GM19324 (cell line): Measurements from ENCODE around the gene LYSMD2.

Experiments used
- ATAC-seq: cut with Tn5 transposase; IDR thresholded peaks from one replicate; pipeline ENCODE4 v1.9.1; 2021; ENCODE audit warnings: mild to moderate bottlenecking, moderate library complexity; ENCODE audit not compliant: unreplicated experiment, low FRiP score

Gene LYSMD2

DNA sequence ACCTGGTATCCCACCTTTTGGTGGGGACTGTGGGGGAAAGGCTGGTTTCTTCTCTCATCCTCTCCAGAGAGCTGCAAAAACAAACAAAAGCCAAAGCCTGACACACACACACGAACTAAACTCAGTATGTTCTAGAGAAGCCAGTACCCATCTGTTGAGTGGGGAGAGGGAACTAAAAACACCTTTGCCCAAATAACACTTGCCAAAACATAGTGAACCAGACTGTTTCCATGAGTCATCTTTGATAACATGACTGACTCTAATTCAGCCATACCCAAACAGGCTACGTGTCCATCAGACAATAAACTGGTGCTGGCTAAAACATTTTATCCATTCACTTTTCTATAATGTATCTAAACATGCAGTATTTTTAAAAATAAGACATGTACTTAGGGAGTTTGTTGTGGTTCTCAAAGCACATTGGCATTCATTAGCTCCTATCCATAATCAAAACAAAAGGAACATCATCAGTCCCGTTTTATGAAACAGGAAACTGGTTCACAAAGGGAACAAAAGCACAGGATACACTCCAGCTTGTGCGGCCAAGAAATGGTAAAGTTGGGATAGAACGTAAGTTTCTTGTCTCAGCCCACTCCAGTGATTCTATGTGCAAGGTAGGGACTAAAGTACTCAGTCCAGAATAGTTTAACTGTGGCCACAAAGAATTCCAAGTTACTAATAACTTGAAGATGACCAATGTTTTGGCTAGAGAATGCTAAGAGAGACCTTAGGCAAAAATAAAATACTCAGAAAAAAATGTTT, 16.1 kb downstream of the LYSMD2 start:
- no peak for ATAC-seq

DNA sequence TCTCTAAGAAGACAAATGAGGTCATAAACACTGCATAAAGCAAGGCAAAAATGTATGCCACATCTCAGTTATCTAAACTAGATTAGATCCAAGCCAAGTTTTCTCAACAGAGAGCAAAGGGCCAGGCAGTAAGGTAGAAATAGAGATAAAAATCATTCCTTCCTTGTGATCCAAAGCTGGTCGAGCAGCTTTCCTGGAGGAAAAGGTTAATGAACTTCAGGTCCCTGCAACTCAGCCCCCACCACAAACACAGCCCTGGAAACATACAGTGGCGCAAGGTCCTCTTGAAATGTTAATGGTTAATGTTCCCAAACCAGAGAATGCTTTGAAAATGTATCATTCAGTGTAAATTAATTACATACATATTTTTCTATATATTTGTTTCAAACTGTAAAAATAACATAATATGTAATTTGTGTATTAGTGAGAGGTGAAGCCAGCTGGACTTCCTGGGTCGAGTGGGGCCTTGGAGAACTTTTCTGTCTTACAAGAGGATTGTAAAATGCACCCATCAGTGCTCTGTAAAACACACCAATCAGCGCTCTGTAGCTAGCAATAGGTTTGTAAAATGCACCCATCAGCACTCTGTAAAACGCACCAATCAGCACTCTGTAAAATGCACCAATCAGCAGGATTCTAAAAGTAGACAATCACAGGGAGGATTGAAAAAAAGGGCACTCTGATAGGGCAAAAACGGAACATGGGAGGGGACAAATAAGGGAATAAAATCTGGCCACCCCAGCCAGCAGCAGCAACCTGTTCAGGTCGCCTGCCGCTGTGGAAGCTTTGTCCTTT, 17.1 kb downstream of the LYSMD2 start:
- no peak for ATAC-seq

DNA sequence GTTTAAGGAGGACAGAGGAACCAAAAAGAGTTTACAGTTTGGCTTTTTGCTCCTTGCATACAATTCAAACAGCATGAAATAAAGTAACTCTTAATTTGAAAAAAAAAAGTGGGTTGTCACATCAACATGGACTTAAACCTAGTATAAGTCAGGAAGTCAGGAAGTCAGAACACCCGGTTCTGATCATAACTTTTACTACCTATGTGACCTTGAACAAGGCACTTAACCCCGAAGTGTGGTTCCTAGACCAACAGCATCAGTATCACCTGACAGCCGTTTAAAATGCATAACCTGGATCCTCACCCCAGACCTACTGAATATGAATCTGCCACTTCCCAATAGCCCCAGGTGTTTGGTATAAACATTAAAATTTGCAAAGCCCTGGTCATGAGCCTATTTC, 18.7 kb downstream of the LYSMD2 start:
- ATAC-seq: no peak

DNA sequence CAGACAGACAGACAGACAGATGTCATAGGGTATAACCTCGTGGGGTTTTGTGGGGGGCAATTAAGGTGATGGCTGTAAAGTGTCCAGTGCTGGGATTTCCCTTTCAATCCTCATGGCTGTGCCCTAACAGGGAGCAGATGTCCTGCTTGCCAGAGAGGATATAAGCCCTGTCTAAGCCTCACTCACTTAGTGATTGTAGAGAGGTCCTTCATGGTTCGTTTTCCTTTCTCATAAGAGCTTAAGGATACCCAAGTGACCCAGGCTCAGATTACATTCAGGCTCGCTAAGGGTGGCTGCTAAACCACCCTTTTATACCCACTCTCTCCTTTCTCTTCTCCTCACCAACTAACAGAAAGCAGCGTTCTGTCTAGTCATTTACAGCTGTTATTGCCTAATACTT, 19.2 kb downstream of the LYSMD2 start:
- ATAC-seq: no peak

DNA sequence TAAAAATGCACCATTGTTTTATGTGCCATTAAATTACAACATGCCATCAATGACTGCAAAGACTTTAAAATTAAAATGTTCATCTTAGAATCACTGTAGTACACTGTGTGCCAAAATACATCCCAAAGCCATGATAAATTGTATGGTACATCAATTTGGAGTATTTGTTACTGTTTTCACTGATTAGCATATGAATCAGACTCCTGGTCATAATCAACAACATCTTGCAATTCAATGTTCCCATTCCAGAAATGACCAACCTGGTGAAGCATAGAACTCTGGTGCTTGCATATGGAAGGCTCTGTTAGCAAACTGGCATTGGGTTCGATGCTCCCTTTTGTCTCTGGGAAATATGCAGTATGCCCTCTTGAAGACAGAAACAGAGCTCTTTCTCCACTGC, 22.5 kb downstream of the LYSMD2 start:
- no peak for ATAC-seq

DNA sequence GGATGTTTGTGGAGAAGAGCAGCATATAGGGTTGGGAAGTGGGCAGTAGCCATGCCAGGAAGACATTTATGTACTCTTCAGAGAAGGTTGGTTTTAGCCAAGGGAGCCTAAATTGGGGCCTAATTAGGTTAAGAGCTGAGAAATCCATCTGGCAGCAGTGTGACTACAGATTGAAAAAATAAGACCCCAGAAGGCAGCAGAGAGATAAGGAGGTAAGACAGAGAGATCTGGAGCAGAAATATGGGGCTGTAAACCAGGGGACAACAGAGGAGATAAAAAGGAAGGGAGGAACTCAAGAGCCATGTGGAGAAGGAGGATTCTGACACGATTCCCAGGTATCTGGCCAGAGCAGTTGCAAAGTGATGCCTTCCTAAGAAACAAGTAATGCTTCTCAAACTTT, 23.3 kb downstream of the LYSMD2 start:
- no peak for ATAC-seq

DNA sequence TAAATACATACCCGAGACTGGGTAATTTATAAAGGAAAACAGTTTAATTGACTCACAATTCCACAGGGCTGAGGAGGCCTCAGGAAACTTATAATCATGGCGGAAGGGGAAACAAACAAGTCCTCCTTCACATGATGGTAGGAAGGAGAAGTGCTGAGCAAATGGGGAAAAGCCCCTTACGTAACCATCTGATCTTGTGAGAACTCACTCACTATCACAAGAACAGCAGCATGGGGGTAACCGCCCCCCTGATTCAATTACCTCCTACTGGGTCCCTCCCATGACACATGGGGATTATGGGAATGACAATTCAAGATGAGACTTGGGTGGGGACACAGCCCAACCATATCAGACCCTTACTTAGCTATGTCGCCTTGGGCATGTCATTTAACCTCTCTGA, 28.4 kb downstream of the LYSMD2 start:
- no peak for ATAC-seq

DNA sequence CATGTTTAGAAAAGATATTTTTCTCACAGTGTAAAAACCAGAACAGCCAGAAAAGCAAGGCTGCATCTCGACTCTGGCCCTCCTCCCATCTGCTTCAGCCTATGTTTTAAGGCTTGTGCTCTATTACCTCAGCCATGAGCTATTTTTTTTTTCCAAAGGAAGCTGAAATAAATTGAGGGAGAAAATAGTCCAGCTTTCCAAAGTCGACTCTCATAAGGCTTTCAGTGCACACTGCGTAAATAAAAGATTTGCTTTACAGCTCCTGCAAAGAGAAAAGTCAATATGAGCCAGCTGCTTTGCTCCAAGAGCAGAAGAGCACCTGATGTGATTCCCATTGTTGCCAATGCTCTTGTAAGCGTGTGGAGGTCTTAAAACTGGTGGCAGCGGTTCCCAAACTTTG, 29.4 kb downstream of the LYSMD2 start:
- ATAC-seq: no peak

DNA sequence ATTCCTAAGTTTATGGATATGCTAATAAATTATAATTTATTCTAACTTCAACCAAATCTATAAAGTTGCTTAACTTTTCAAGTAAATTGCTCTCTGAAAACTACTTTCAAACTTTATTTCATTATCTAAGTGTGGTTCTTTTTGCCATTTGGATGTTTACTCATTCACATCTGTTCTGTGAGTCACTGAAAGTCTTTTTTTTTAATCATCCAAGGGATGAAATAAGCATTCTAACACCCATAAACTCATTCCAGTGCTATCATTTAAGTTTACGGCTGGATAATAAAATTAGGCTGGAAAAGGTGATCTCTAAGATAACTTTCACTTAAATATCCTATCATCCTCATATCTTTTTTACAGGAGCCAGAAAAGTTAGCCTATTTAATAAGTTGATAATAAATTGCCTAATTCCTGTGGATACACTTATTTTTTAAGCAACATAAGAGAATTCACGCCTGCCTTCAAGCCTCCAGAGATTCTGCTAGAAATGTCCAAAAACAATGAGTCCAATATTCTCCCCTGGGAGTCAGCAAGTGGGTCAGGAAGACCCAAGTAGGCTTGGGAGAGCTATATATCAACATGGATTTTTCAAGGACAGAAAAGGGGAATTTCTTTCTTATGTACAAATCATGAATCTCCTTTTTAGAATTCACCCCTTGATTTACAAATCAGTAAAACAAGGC, 30.4 kb downstream of the LYSMD2 start:
- no peak for ATAC-seq

DNA sequence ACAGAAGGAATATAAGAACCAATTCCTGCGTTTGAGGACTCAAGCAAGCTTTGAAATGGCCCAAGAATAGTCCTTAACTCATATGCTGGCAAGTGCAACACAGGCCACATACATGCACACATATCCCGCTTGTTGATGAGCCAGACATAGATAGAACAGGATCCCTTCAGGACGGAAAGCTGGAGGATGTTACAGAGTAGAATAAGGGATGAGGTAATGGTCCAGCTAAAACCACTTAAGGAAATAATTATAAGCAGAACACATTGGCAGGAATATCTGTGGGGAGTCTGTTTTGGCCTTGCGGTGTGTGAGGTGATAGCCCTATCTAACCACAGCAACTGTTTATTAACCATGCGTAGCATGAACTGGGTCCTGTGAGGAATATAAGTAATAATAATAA, 31.2 kb downstream of the LYSMD2 start:
- no peak for ATAC-seq

DNA sequence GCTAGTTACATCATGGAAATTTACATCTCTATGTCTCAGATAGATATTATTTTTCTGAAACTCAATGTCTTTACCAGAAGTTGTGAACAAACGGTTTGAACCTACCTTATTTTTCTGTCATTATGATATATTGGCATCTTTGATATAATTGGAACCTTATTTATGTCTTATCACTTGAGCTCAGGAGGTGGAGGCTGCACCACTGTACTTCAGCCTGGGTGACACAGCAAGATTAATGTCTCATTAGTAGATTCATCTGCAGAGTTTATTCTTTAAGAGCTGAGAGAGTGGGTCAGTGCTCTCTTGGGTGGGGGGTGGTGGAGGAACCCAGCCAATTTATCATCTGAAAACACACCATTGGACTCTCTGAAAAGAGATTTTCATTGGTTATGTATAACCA, 34.7 kb downstream of the LYSMD2 start:
- ATAC-seq: no peak

DNA sequence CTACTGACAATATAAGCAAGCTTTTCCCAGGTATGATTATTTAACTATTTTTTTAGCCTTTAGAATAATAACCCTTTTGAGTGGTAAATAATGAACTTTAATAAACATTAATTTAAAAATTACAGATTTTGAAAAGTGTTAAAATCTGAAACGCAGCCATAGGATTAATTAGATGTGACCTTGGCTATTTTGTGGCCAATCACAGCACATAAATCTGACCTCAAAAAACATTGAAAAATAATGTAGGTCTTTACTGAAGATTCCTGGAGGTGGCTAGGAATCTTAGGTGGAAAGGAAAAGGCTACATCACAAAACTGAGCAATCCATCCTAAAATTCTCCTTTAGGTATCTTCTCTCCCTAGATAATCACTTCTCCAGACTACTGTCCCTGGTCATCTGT, 38.1 kb downstream of the LYSMD2 start:
- ATAC-seq: no peak

DNA sequence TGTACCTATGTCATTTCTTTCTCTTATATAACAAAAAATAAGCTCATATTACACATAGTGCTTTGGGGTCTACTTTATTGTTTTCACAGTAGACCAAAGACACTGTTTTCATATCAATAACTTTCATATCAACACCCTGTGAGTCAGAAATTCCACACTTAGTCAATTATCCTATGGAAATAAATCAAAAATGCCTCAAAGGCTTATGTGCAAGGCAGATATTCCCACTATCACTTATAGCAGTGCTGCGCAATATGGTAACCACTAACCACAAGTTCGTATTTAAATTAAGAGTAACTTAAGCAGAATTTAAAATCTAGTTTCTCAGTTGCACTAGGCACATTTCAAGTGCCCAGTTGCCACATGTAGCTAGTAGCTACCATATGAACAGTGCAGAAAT, 40.3 kb downstream of the LYSMD2 start:
- ATAC-seq: no peak

DNA sequence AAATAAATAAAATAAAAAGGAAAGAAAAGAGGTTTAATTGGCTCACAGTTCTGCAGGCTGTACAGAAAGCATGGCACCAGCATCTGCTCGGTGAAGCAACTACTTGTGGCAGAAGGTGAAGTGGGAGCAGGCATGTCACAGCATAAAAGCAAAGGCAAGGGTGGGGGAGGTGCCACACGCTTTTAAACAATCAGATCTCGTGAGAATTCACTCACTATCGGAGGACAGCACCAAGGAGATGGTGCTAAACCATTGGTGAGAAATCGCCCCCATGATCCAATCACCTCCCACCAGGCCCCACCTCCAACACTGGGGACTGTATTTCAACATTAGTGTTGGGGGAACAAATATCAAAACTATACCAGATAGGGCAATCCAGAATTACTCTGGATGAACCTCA, 40.9 kb downstream of the LYSMD2 start:
- ATAC-seq: no peak

DNA sequence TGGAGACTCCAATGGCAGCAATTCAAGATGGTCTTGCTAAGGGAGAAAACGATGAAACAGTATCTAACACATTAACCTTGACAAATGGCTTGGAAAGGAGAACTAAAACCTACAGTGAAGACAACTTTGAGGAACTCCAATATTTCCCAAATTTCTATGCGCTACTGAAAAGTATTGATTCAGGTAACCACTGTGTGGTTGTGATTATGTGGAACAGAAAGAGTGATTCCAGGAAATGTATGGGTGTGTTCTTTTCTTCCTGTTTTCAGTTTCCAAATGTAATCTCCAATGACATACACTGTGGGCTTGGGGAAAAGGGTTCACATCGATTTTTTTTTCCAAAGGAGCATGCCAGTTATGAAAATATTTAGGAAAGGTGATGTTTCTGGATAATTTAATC, 45.3 kb downstream of the LYSMD2 start:
- no peak for ATAC-seq

DNA sequence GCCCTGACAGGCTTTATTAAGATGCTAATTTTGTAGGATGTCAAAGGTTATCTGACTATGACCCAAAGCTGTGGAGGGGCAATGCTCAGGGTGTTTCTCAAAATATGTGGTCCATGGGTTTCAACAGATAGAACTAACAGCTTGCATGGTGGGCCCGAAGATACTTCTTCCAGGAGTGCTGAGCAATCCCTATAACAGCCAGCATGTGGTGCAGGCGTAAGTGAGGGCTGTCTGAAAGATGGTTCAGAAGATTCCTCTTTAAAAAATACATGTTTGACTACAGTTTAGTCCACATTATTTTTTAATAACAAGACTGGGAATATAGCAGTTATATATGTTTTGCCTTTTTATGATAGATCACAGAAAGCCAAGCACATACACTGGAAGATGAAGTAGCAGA, 48.6 kb downstream of the LYSMD2 start:
- no peak for ATAC-seq

DNA sequence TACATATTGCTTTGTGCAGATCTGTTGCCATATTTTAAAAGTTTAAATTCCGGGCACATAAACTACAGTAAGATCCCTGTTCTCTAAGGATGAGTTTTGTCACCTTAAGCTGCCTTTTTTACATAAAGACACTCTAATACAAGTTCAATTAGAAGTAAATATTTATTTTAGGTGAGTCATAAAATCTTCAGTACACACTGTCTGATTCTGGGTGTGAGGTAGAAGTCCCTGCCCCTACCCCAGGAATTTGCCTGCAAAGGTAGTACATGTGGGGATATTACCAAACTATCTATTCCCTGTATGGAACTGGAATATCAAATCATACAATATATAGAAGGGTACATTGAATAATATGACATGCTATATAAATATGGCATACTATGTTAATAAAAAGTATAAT, 49.9 kb downstream of the LYSMD2 start:
- no peak for ATAC-seq

DNA sequence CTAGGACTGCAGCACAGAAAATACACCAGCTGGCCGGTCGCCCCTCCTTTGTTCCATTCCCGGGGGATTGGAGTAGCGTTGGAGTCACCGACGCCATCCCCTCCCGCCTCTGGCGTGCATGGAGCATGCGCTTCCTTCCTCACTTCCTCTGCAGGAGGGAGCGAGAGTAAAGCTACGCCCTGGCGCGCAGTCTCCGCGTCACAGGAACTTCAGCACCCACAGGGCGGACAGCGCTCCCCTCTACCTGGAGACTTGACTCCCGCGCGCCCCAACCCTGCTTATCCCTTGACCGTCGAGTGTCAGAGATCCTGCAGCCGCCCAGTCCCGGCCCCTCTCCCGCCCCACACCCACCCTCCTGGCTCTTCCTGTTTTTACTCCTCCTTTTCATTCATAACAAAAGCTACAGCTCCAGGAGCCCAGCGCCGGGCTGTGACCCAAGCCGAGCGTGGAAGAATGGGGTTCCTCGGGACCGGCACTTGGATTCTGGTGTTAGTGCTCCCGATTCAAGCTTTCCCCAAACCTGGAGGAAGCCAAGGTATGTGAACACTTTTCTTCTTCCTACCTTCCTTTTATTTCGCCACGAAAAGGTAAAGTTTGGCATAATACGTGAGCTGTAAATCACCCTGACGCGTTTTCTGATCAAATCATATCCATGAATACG, 56.0 kb downstream of the LYSMD2 start, which contains the start of gene SCG3:
Gene SCG3, plus strand, starts transcription at position 201 of the 661 bp plus-strand sequence. Its CDS starts 253 bp downstream, at position 454.
- ATAC-seq: peak; percentile 51

DNA sequence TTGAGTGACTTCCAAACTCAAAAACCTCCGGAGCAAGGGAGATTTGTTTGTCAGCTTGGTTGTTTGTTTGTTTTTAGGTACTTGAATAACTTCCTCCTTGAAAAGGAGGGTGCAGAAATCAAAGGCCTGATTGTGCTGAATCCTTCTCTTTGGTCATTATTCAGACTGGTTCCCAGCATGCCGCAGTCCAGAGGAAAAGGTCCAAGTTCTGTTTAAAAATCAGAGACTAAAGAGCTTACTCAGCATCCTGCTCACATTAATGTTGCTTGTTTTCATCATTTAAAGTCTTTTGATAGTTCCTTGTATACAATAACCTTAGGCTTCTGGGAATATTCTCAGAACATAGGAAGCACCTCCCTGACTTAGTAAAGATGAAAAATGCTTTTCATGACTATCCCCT, 57.1 kb downstream of the LYSMD2 start:
- ATAC-seq: no peak

DNA sequence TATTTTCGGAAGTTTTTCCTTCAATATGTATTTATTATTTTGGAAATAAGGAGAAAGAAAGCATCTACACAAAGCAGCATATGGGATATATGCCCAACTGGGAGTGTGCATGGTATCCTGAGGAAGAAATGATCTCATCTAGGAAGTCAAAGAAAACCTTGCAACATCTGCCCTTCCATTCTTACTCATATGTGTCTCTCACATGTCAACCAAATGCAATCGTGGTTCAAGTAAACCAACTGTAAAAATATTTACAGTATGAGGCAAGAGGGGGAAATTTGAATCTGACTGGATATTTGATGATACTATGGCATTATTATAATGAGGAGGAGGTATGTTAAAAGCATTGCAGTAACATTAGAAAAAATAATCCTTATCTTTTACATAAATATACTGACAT, 59.4 kb downstream of the LYSMD2 start:
- no peak for ATAC-seq

DNA sequence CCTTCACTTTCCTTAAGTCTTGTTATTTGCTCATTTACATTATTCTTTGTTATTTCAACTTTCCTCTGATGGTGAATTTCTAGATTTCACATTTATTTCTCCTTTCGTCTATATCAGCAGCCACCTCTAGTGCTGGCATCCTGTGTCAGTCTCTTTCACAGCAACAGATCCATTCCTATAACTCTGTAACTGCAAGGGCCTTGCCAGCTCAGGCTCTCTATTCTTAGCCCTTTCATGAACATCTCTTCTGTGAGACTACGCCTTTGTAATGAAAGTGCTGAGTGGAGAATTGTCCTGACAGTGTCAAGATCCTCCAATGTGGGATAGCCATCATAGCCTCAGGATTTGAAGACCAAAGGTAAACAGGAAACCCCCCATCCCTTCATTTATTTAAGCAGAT, 60.0 kb downstream of the LYSMD2 start:
- ATAC-seq: no peak
